K562 (cell line): ENCODE results near the gene RFLNA. TPM values are rescaled to one million over a fixed set of nuclear protein-coding genes. Genes with fewer than 3 reads are reported as not detected.

Experiments used
- ARID2 ChIP-seq: fragments of 450-650 bp; IDR thresholded peaks from 2 replicates; pipeline ENCODE4 v1.6.1; 2017; ENCODE audit warnings: antibody characterized with exemption, mild to moderate bottlenecking
- CHD7 ChIP-seq: fragments of 200-600 bp; sonication (generic); IDR thresholded peaks from one replicate; pipeline ENCODE4 v1.6.1; 2012; ENCODE audit warnings: mild to moderate bottlenecking, low read depth, low read length, inconsistent platforms
- ETV5 ChIP-seq: sonication (generic); formaldehyde crosslinking; IDR thresholded peaks from 2 replicates; pipeline ENCODE4 v1.4.0; 2020; ENCODE audit warnings: low read depth, mild to moderate bottlenecking, missing genetic modification reagents
- ETV6 ChIP-seq, 3 experiments: fragments of 150-350 bp in 1 of 3; sonication (generic) in 1 of 3; formaldehyde crosslinking in 1 of 3; IDR thresholded peaks; 2 replicates each; pipeline versions ENCODE4 v1.6.1 to v1.8.0; 2014 to 2022; ENCODE audit warnings: borderline replicate concordance in 2 of 3, low read depth in 2 of 3, antibody characterized with exemption in 1 of 3, low read length in 1 of 3, mild to moderate bottlenecking in 1 of 3, missing genetic modification reagents in 1 of 3
- LCOR ChIP-seq: sonication (generic); formaldehyde crosslinking; IDR thresholded peaks from 2 replicates; pipeline ENCODE4 v1.8.0; 2022; ENCODE audit warnings: mild to moderate bottlenecking, missing genetic modification reagents
- NFIC ChIP-seq: fragments of 450-650 bp; IDR thresholded peaks from 2 replicates; pipeline ENCODE4 v1.6.1; 2017; ENCODE audit warnings: mild to moderate bottlenecking, inconsistent platforms
- RAD51 ChIP-seq: fragments of 450-650 bp; IDR thresholded peaks from 2 replicates; pipeline ENCODE4 v1.7.1; 2016; ENCODE audit warnings: low read depth, mild to moderate bottlenecking, borderline replicate concordance
- RBM22 ChIP-seq: fragments of 200-400 bp; formaldehyde crosslinking; IDR thresholded peaks from 2 replicates; pipeline ENCODE4 v1.6.1; 2018; ENCODE audit warnings: low read length, low read depth; ENCODE audit not compliant: poor library complexity, severe bottlenecking
- polyA plus RNA-seq, 8 experiments: library from polyadenylated mRNA; depleted of rRNA in 4 of 8; stranded (reverse) in 5 of 8; unstranded in 3 of 8; fragments of >200 nt; fragmentation: Nextera tagmentation in 2 of 8; fragmentation: Illumina TruSeq in 1 of 8; extraction: Ambion mirVana in 2 of 8; extraction: Trizol in 1 of 8; gene quantifications; 2 replicates each; pipeline versions ENCODE4 v1.2.1 to v1.2.3, GENCODE V29; 2011 to 2014; ENCODE audit warnings: inconsistent platforms in 1 of 8, missing spikeins in 1 of 8
- total RNA-seq, 7 experiments: library from RNA; depleted of rRNA in 6 of 7; stranded (reverse); fragments of >200 nt in 6 of 7; fragmentation: Illumina TruSeq in 2 of 7; extraction: Trizol in 2 of 7; gene quantifications; 2 replicates each; pipeline versions ENCODE4 v1.2.1 to v1.2.3, GENCODE V29; 2011 to 2021; ENCODE audit warnings: low replicate concordance in 1 of 7
- TF ChIP-seq, protein P1 (sequence below): fragments of 200-800 bp; sonication (Bioruptor generic); IDR thresholded peaks from 2 replicates; pipeline ENCODE4 v1.6.1; 2016; ENCODE audit warnings: missing genetic modification characterization, missing compliant biosample characterization

RFLNA gene
- total and polyA plus RNA-seq, 9 of the 15 experiments (the other 6 are each of a cell fraction or from before 2014, with no cell fraction given) = not detected

GRCh38 chr12:124277394-124278241 is 17.3 kb upstream of the RFLNA start (continued):
- TF ChIP-seq ARID2 (no peak), RAD51 (peak; percentile 26; the same call in 1 of the 2 replicates), ETV5 (CRISPR knock-in tag) (no peak), ETV6 (IDR thresholded peaks at IDR 0.05; ENCODE audit: borderline replicate concordance in 1 of 2, low read depth in 2 of 2, low read length in 1 of 2) (no peak), ETV6 (CRISPR knock-in tag; IDR thresholded peaks at IDR 0.05; ENCODE audit: borderline replicate concordance) (no peak), LCOR (CRISPR knock-in tag) (no peak), CHD7 (no peak), RBM22 (no peak), NFIC (no peak)
- TF ChIP-seq, protein P1, sequence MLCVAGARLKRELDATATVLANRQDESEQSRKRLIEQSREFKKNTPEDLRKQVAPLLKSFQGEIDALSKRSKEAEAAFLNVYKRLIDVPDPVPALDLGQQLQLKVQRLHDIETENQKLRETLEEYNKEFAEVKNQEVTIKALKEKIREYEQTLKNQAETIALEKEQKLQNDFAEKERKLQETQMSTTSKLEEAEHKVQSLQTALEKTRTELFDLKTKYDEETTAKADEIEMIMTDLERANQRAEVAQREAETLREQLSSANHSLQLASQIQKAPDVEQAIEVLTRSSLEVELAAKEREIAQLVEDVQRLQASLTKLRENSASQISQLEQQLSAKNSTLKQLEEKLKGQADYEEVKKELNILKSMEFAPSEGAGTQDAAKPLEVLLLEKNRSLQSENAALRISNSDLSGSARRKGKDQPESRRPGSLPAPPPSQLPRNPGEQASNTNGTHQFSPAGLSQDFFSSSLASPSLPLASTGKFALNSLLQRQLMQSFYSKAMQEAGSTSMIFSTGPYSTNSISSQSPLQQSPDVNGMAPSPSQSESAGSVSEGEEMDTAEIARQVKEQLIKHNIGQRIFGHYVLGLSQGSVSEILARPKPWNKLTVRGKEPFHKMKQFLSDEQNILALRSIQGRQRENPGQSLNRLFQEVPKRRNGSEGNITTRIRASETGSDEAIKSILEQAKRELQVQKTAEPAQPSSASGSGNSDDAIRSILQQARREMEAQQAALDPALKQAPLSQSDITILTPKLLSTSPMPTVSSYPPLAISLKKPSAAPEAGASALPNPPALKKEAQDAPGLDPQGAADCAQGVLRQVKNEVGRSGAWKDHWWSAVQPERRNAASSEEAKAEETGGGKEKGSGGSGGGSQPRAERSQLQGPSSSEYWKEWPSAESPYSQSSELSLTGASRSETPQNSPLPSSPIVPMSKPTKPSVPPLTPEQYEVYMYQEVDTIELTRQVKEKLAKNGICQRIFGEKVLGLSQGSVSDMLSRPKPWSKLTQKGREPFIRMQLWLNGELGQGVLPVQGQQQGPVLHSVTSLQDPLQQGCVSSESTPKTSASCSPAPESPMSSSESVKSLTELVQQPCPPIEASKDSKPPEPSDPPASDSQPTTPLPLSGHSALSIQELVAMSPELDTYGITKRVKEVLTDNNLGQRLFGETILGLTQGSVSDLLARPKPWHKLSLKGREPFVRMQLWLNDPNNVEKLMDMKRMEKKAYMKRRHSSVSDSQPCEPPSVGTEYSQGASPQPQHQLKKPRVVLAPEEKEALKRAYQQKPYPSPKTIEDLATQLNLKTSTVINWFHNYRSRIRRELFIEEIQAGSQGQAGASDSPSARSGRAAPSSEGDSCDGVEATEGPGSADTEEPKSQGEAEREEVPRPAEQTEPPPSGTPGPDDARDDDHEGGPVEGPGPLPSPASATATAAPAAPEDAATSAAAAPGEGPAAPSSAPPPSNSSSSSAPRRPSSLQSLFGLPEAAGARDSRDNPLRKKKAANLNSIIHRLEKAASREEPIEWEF (CRISPR knock-in tag) = no peak
